Measurements from ENCODE around the gene P2RY14. TPM values are rescaled to one million over a fixed set of nuclear protein-coding genes. Genes with fewer than 3 reads are reported as not detected.
A peak's percentile ranks its signal among the peaks of the same experiment; 100 is the strongest.
"Not testable (repeated sequence)": the region's sequence is repeated elsewhere in the genome, so short reads cannot be mapped to it uniquely, and the experiment has no call there.

Gene P2RY14
- total RNA-seq, 8 experiments from 2014 or later: 0.29 to 5.6 (median 1.3) TPM

DNA sequence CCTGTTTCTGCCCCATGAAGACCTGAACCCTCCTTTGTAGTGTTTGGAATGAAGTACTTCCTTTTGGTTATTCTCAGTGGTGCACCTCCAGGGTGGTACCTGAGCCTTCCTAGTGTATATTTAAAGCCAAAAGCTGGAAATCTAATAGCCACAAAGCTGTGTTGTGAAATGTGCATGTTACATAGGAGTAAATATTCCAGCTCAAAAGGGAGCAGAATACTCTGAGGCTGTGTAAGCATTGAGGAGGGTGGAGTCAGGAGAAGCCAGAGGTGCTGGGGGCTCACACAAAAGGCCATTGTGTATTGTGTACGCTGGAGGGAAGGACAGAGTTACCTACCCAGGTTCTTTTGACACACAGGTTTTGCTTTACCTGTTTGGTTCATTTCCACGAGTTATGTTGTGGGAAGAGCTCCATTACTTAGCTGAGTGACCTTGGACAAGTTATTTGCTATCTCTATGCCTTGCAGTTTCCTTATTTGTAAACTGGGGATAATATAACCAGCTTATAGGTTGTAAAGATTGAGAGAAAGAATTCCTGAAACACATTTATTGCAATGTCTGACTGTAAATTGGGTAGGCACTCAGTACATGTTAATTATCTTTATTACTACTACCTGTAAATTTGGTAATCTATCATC, 100.0 kb downstream of the P2RY14 start:
- in situ Hi-C loops (cut with MboI; ENCODE audit: low pct_unique_long_range_greater_than_20kb in 2 of 9, low sequenced_read_pairs in 9 of 9, unreplicated experiment in 9 of 9): no loop called here
- Histone ChIP-seq H3K27ac (no peak overlapping the region), H3K4me1 (replicated peaks in 1 of 2) (no peaks in the 10 kb centered on the region), H3K4me3 (no peak overlapping the region)
- peak in 1 of 8 experiments; percentile 49 for ATAC-seq (replicated peaks in 6 of 8)
- 49 to 100% (median 73%) methylated on average over 1 to 2 of the region's 2 CpGs; no CpG with 5 or more reads in 4 of the 10 experiments for WGBS, 10 experiments

DNA sequence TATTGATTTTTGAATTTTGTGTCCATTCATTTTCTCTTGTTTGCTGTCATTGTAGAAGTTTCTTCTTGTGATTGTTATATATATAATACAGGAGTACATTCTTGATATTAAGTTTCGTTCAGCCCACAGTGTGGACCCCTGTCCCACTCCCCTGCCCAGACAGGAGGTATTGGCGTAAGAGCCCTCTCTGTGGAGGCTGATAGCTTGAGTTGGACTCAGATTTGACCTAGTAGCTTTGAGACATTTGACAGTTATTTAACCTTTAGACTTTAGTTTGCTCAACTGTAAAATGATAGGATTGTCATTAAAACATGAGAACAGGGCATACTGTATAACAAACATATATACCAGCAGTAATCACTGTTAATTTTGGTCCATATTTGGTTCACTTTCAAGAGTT, 102.4 kb downstream of the P2RY14 start:
- in situ Hi-C loops (cut with MboI; ENCODE audit: low pct_unique_long_range_greater_than_20kb in 2 of 9, low sequenced_read_pairs in 9 of 9, unreplicated experiment in 9 of 9): no loop called here
- ATAC-seq (replicated peaks in 6 of 8): no peak
- WGBS, 10 experiments: 50 to 100% (median 100%) methylated on average over 1 to 2 of the region's 2 CpGs; no CpG with 5 or more reads in 1 of the 10 experiments

DNA sequence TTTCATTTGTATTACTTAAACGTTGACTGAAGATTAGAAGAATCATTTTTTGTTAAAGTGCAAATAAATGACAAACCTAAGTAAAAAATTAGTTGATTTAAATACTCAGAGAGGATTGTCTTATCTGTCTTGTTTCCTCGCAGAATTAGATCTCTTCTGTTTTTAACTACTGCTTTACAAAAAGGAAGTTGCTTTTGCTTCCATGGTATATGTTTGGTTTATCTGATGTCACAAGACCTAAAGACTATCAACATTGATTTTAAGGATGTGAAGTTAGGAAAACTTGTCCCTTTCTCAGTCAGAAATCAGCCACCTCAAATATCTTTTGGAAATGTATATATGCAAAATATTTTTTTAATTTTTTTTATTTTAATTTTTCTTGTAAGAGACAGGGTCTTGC, 104.0 kb downstream of the P2RY14 start:
- no peak for ATAC-seq (replicated peaks in 6 of 8)
- in situ Hi-C loops (cut with MboI; ENCODE audit: low pct_unique_long_range_greater_than_20kb in 2 of 9, low sequenced_read_pairs in 9 of 9, unreplicated experiment in 9 of 9): loop anchor here in 5 of 9 experiments (25.0 kb wide), 2 partner anchors 113 to 387 kb away; partner anchors contain the start of gene P2RY14 (in 3 of the 5)
- Histone ChIP-seq H3K4me1 (replicated peaks in 1 of 2) (peaks cover 5 to 12% of the 10 kb centered on the region in 2 donors), H3K4me3 (no peak overlapping the region), H3K27ac (no peak overlapping the region)
- WGBS, 10 experiments: 40 to 100% (median 85%) methylated on average over 2 of the region's 2 CpGs

More for the DNA sequence above, 102.4 kb downstream of the P2RY14 start:
- Histone ChIP-seq H3K4me1 (replicated peaks in 1 of 2) (peaks cover 5 to 11% of the 10 kb centered on the region in 2 donors), H3K27ac (no peak overlapping the region), H3K4me3 (no peak overlapping the region)

DNA sequence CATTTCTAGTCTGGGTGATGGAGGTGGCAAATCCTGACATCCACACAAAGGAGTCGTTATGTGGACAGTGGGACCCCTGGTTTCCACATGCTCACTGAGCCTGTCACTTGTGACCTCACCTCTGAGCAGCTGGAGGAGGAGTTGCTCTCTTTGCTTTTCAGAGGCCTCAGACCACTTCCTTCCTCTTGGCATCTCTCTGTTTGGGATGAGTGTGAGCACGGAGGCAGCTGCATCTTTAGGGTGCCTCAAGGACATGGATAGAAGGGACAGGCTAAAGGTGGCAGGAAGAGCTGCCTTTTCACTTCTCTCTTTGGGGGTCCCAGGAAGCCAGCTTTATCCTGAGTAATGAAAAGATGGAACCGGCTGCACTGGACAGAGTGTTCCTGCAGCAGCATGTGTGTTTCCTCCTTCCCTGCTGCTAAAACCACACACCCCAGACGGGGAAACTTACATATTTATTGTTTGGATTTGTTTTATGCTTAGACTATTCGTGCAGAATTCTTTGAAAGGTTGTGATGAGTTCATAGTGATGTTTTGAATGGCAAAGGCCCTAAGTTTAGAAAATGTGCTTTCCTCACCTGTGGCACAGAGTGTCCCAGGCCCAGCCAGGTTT, 107.1 kb downstream of the P2RY14 start:
- WGBS, 10 experiments: 0 to 92% (median 60%) methylated on average over 1 to 2 of the region's 5 CpGs; no CpG with 5 or more reads in 4 of the 10 experiments
- no peak overlapping the region for H3K27ac ChIP-seq
- H3K4me3 ChIP-seq: no peak overlapping the region
- ATAC-seq (replicated peaks in 6 of 8): peak in 3 of 8 experiments; percentile 28 to 54 (median 50)
- H3K4me1 ChIP-seq (replicated peaks in 1 of 2): peaks cover 5 to 12% of the 10 kb centered on the region in 2 donors
- in situ Hi-C loops (cut with MboI; ENCODE audit: low pct_unique_long_range_greater_than_20kb in 2 of 9, low sequenced_read_pairs in 9 of 9, unreplicated experiment in 9 of 9): loop anchor here in 5 of 9 experiments (25.0 kb wide), 2 partner anchors 116 to 384 kb away; partner anchors contain the start of gene P2RY14 (in 3 of the 5)

DNA sequence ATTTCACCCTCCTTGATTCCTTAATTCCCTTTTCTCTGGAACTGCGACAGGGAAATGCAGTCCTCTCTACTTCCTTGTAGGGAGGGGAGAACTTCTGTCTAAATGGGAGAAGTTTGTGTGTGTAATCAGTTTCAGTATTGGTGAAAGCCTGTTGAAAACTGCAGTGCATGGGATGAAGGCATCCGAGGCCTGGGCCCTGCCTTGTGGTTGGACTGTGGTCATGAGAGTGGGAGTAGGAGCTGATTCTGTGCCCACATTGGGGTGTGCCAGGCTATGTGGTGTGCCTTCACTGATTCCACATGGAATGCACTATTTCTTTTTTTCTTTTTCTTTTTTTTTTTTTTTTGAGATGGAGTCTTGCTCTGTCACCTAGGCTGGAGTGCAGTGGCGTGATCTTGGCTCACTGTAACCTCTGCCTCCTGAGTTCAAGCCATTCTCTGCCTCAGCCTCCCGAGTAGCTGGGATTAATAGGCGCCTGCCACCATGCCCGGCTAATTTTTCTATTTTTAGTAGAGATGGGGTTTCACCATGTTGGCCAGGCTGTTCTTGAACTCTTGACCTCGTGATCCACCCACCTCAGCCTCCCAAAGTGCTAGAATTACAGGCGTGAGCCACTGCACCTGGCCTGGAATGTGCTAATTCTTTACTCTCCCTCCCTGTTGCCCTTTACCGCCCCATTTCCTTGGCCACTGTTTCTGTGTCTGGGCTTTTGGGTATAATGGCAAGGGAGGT, 108.2 kb downstream of the P2RY14 start:
- in situ Hi-C loops (cut with MboI; ENCODE audit: low pct_unique_long_range_greater_than_20kb in 2 of 9, low sequenced_read_pairs in 9 of 9, unreplicated experiment in 9 of 9): loop anchor here in 8 of 9 experiments (5.0 to 25.0 kb wide), 5 partner anchors 105 to 383 kb away; partner anchors contain the start of gene P2RY14 (in 4 of the 8)
- H3K4me1 ChIP-seq (replicated peaks in 1 of 2): peaks cover 5 to 12% of the 10 kb centered on the region in 2 donors
- H3K4me3 ChIP-seq; ATAC-seq (replicated peaks in 6 of 8); H3K27ac ChIP-seq: not testable (repeated sequence)
- 82 to 100% (median 100%) methylated on average over 1 to 5 of the region's 9 CpGs; no CpG with 5 or more reads in 3 of the 10 experiments for WGBS, 10 experiments

GRCh38 chr3:151169262-151169947, 108.9 kb downstream of the P2RY14 start:
- 60 to 96% (median 93%) methylated on average over 1 to 8 of the region's 9 CpGs for WGBS, 10 experiments
- in situ Hi-C loops (cut with MboI; ENCODE audit: low pct_unique_long_range_greater_than_20kb in 2 of 9, low sequenced_read_pairs in 9 of 9, unreplicated experiment in 9 of 9): loop anchor here in 8 of 9 experiments (5.0 to 25.0 kb wide), 5 partner anchors 105 to 382 kb away; partner anchors contain the start of gene P2RY14 (in 4 of the 8)
- peak in 2 of 8 experiments; percentile 36 to 41 for ATAC-seq (replicated peaks in 6 of 8)
- Histone ChIP-seq H3K4me1 (replicated peaks in 1 of 2) (peaks cover 5 to 12% of the 10 kb centered on the region in 2 donors), H3K4me3 (no peak overlapping the region), H3K27ac (no peak overlapping the region)

- ATAC-seq (replicated peaks in 6 of 8): peak in 6 of 8 experiments; percentile 60 to 92 (median 86)
- Histone ChIP-seq H3K27ac (no peak overlapping the region), H3K4me3 (no peak overlapping the region), H3K4me1 (replicated peaks in 1 of 2) (peaks cover 5 to 12% of the 10 kb centered on the region in 2 donors)
- 0 to 66% (median 28%) methylated on average over 1 to 5 of the region's 7 CpGs for WGBS, 10 experiments
- in situ Hi-C loops (cut with MboI; ENCODE audit: low pct_unique_long_range_greater_than_20kb in 2 of 9, low sequenced_read_pairs in 9 of 9, unreplicated experiment in 9 of 9): loop anchor here in 8 of 9 experiments (5.0 to 25.0 kb wide), 5 partner anchors 106 to 381 kb away; partner anchors contain the start of gene P2RY14 (in 4 of the 8)
These were observed 109.9 kb downstream of the P2RY14 start for GRCh38 chr3:151168269-151169094.

DNA sequence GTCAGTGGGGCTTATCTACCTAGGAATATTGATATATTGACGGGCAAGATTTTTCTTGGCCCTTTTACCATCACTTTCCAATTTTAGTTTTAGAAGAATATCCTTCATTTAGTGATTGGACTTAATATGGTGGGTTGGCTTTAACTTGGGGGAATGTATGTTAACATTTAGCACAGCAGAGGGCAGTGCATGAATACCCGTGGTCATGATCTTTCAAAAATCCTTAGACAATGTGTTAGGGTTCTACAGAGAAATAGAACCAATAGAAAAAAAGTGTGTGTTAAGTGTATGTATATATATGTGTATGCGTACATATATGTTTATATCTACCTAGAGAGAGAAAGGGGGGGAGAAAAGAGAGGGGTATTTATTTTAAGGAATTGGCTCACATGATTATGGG, 112.2 kb downstream of the P2RY14 start:
- H3K27ac ChIP-seq: no peak overlapping the region
- 40 to 100% (median 92%) methylated on average over 2 to 3 of the region's 3 CpGs for WGBS, 10 experiments
- peaks cover 0 to 3% of the 10 kb centered on the region in 2 donors for H3K4me1 ChIP-seq (replicated peaks in 1 of 2)
- in situ Hi-C loops (cut with MboI; ENCODE audit: low pct_unique_long_range_greater_than_20kb in 2 of 9, low sequenced_read_pairs in 9 of 9, unreplicated experiment in 9 of 9): loop anchor here in 8 of 9 experiments (5.0 to 25.0 kb wide), 5 partner anchors 109 to 379 kb away; partner anchors contain the start of gene P2RY14 (in 4 of the 8)
- H3K4me3 ChIP-seq: no peak overlapping the region
- no peak for ATAC-seq (replicated peaks in 6 of 8)

GRCh38 chr3:151165226-151165625, 113.1 kb downstream of the P2RY14 start:
- 33 to 98% (median 90%) methylated on average over 6 to 7 of the region's 7 CpGs; no CpG with 5 or more reads in 1 of the 10 experiments for WGBS, 10 experiments
- Histone ChIP-seq H3K4me3 (no peak overlapping the region), H3K27ac (no peak overlapping the region), H3K4me1 (replicated peaks in 1 of 2) (no peaks in the 10 kb centered on the region)
- ATAC-seq (replicated peaks in 6 of 8): peak in 1 of 8 experiments; percentile 32
- in situ Hi-C loops (cut with MboI; ENCODE audit: low pct_unique_long_range_greater_than_20kb in 2 of 9, low sequenced_read_pairs in 9 of 9, unreplicated experiment in 9 of 9): loop anchor here in 8 of 9 experiments (5.0 to 25.0 kb wide), 5 partner anchors 110 to 378 kb away; partner anchors contain the start of gene P2RY14 (in 4 of the 8)
